DND-41 (cell line): Measurements from ENCODE around the gene PSKH1.

ENCODE experiments used
- ATAC-seq: fragments of 200-7000 bp; cut with Tn5 transposase; 3 replicates; pipeline ENCODE4 v1.9.1; 2021; ENCODE audit warnings: low read depth; ENCODE audit not compliant: insufficient read depth
- DNase-seq: peaks from one replicate; pipeline ENCODE4 v3.0.0-alpha.2; 2020
- H2AFZ ChIP-seq: 2 replicates; pipeline ENCODE4 v1.6.0; 2012; ENCODE audit warnings: low read depth, low read length
- H3K27ac ChIP-seq: 2 replicates; pipeline ENCODE4 v1.5.1; 2012; ENCODE audit warnings: low read length, inconsistent platforms
- H3K27me3 ChIP-seq: fragments of 200-600 bp; sonication (generic); 2 replicates; pipeline ENCODE4 v1.6.0; 2012; ENCODE audit warnings: low read length, mild to moderate bottlenecking, inconsistent platforms; ENCODE audit not compliant: insufficient read depth, poor library complexity
- H3K36me3 ChIP-seq: 2 replicates; pipeline ENCODE4 v1.5.1; 2012; ENCODE audit warnings: low read length, inconsistent platforms; ENCODE audit not compliant: insufficient read depth
- H3K4me1 ChIP-seq: 2 replicates; pipeline ENCODE4 v1.5.1; 2012; ENCODE audit warnings: mild to moderate bottlenecking, low read length; ENCODE audit not compliant: insufficient read depth
- H3K4me2 ChIP-seq: 2 replicates; pipeline ENCODE4 v1.6.0; 2012; ENCODE audit warnings: mild to moderate bottlenecking, moderate library complexity, low read length, inconsistent platforms; ENCODE audit not compliant: insufficient read depth
- H3K4me3 ChIP-seq, 2 experiments: fragments of 200-600 bp in 1 of 2; shearing (Covaris generic) in 1 of 2; 2 replicates each; pipeline ENCODE4 v1.5.1; 2012 to 2016; ENCODE audit warnings: inconsistent platforms in 2 of 2, low read length in 2 of 2, mild to moderate bottlenecking in 2 of 2, low read depth in 1 of 2, moderate library complexity in 1 of 2
- H3K79me2 ChIP-seq: 2 replicates; pipeline ENCODE4 v1.6.0; 2012; ENCODE audit warnings: low read length, inconsistent platforms; ENCODE audit not compliant: insufficient read depth
- H3K9ac ChIP-seq: 2 replicates; pipeline ENCODE4 v1.6.0; 2012; ENCODE audit warnings: low read depth, mild to moderate bottlenecking, inconsistent platforms, low read length, moderate library complexity
- H3K9me3 ChIP-seq: 2 replicates; pipeline ENCODE4 v1.5.1; 2012; ENCODE audit warnings: low read length, moderate library complexity, mild to moderate bottlenecking, inconsistent platforms; ENCODE audit not compliant: insufficient read depth, severe bottlenecking
- H4K20me1 ChIP-seq: 2 replicates; pipeline ENCODE4 v1.6.0; 2012; ENCODE audit warnings: low read length; ENCODE audit not compliant: insufficient read depth
- CTCF ChIP-seq: IDR thresholded peaks from 2 replicates; pipeline ENCODE4 v1.5.1; 2012; ENCODE audit warnings: borderline replicate concordance, low read length, moderate library complexity, mild to moderate bottlenecking; ENCODE audit not compliant: poor library complexity, severe bottlenecking; ENCODE audit errors: extremely low read depth
- EZH2 ChIP-seq: IDR thresholded peaks from 3 replicates; pipeline ENCODE4 v1.6.1; 2012; ENCODE audit warnings: borderline replicate concordance, low read depth, mild to moderate bottlenecking, moderate library complexity, low read length, inconsistent platforms; ENCODE audit not compliant: severe bottlenecking

Gene PSKH1

GRCh38 chr16:67942200-67942509 is 49.1 kb downstream of the PSKH1 start:
- DNase-seq (peak; percentile 46), ATAC-seq (peak; percentile 62)
- peaks cover 8% of the 10 kb centered on the region for H3K4me1 ChIP-seq
- no peak overlapping the region for H3K4me3 ChIP-seq
- H2AFZ ChIP-seq: no peak overlapping the region
- no peaks in the 10 kb centered on the region for H3K27me3 ChIP-seq
- H4K20me1 ChIP-seq: no peaks in the 10 kb centered on the region
- peaks cover 67% of the 10 kb centered on the region for H3K36me3 ChIP-seq
- no peak overlapping the region for H3K9ac ChIP-seq
- no peak for TF ChIP-seq EZH2
- peak; percentile 77 for TF ChIP-seq CTCF
- no peak overlapping the region for H3K4me2 ChIP-seq
- H3K9me3 ChIP-seq: no peaks in the 10 kb centered on the region
- H3K27ac ChIP-seq: no peak overlapping the region
- peaks cover 4% of the 10 kb centered on the region for H3K79me2 ChIP-seq

GRCh38 chr16:67942510-67943255 is 49.6 kb downstream of the PSKH1 start:
- H2AFZ ChIP-seq: no peak overlapping the region
- H3K27me3 ChIP-seq: no peaks in the 10 kb centered on the region
- H3K9ac ChIP-seq: no peak overlapping the region
- no peaks in the 10 kb centered on the region for H4K20me1 ChIP-seq
- H3K79me2 ChIP-seq: no peaks in the 10 kb centered on the region
- no peaks in the 10 kb centered on the region for H3K9me3 ChIP-seq
- no peak overlapping the region for H3K4me2 ChIP-seq
- no peak for DNase-seq
- no peak overlapping the region for H3K27ac ChIP-seq
- peaks cover 72% of the 10 kb centered on the region for H3K36me3 ChIP-seq
- H3K4me3 ChIP-seq: no peak overlapping the region
- ATAC-seq: peak; percentile 2; the same call in 1 of the 3 replicates
- H3K4me1 ChIP-seq: peaks cover 2% of the 10 kb centered on the region; the same call in 1 of the 2 replicates
- TF ChIP-seq EZH2 (no peak), CTCF (no peak)

GRCh38 chr16:67943256-67943618 is 50.2 kb downstream of the PSKH1 start:
- no peak for ATAC-seq
- no peak for DNase-seq
- H3K27ac ChIP-seq: no peak overlapping the region
- H3K4me2 ChIP-seq: no peak overlapping the region
- H3K9me3 ChIP-seq: no peaks in the 10 kb centered on the region
- H3K36me3 ChIP-seq: peaks cover 77% of the 10 kb centered on the region
- no peak overlapping the region for H3K4me3 ChIP-seq
- no peaks in the 10 kb centered on the region for H4K20me1 ChIP-seq
- no peak overlapping the region for H3K9ac ChIP-seq
- no peaks in the 10 kb centered on the region for H3K4me1 ChIP-seq
- H2AFZ ChIP-seq: no peak overlapping the region
- H3K79me2 ChIP-seq: no peaks in the 10 kb centered on the region
- TF ChIP-seq EZH2 (no peak), CTCF (no peak)
- no peaks in the 10 kb centered on the region for H3K27me3 ChIP-seq
